GM12875 (cell line): ENCODE results near the gene PDGFC.

Experiments used
- H3K4me3 ChIP-seq: one replicate; pipeline ENCODE4 v1.5.1; 2011; ENCODE audit warnings: low read depth, low read length, control low read depth
- CTCF ChIP-seq: IDR thresholded peaks from 2 replicates; pipeline ENCODE4 v1.5.1; 2011; ENCODE audit warnings: low read depth, mild to moderate bottlenecking, control low read depth, inconsistent platforms, low read length, moderate library complexity, borderline replicate concordance; ENCODE audit not compliant: insufficient read depth

The PDGFC gene

GRCh38 chr4:157010630-157011029, 39.0 kb upstream of the PDGFC start:
- no peak overlapping the region for H3K4me3 ChIP-seq
- no peak for TF ChIP-seq CTCF

GRCh38 chr4:157005831-157006230, 34.2 kb upstream of the PDGFC start:
- TF ChIP-seq CTCF, result no peak
- H3K4me3 ChIP-seq, result no peak overlapping the region

GRCh38 chr4:157005193-157005592, 33.6 kb upstream of the PDGFC start:
- no peak for TF ChIP-seq CTCF
- no peak overlapping the region for H3K4me3 ChIP-seq

- TF ChIP-seq CTCF, result no peak
- H3K4me3 ChIP-seq, result no peak overlapping the region
These were observed 32.9 kb upstream of the PDGFC start for GRCh38 chr4:157004279-157005161.

- TF ChIP-seq CTCF, result no peak
- H3K4me3 ChIP-seq, result no peak overlapping the region
These were observed 27.5 kb upstream of the PDGFC start for GRCh38 chr4:156999175-156999517.

- H3K4me3 ChIP-seq, result no peak overlapping the region
These were observed 27.0 kb upstream of the PDGFC start for GRCh38 chr4:156998500-156999174.

More at GRCh38 chr4:156998500-156999174, 27.0 kb upstream of the PDGFC start:
- no peak for TF ChIP-seq CTCF
